Measurements from ENCODE around the gene TRIO.

TRIO gene

GRCh38 chr5:14380712-14381111 lies 237.6 kb downstream of the TRIO start (continued):
- TF ChIP-seq ZNF449 (tag by site-specific recombination; IDR thresholded peaks at IDR 0.05) (no peak), ZNF558 (tag by site-specific recombination; IDR thresholded peaks at IDR 0.05) (no peak), ZNF639 (tag by site-specific recombination; IDR thresholded peaks at IDR 0.05) (no peak)

GRCh38 chr5:14382640-14383039 lies 239.5 kb downstream of the TRIO start:
- H3K4me1 ChIP-seq (ENCODE audit: control insufficient read depth, insufficient read depth, low read length), result no peaks in the 10 kb centered on the region
- POLR2A ChIA-PET, result no interaction called here
- no peak overlapping the region for H3K4me3 ChIP-seq (ENCODE audit: low read depth, low read length)
- no peak overlapping the region for H3K27ac ChIP-seq (ENCODE audit: extremely low read depth, low read depth, low read length)
- H3K9me3 ChIP-seq (ENCODE audit: control insufficient read depth, insufficient read depth, low read depth, low read length), result no peaks in the 10 kb centered on the region
- peaks cover 53 to 80% of the 10 kb centered on the region in 2 experiments for H3K36me3 ChIP-seq (ENCODE audit: control insufficient read depth in 2 of 2, insufficient read depth in 1 of 2, low read length in 2 of 2)
- CTCF ChIA-PET, result interaction anchor here (0.8 to 1.5 kb wide), 2 partner anchors 9 to 18 kb away, joined by 3 to 4 read pairs; no protein-coding TSS in a partner anchor
- TF ChIP-seq RBAK (tag by site-specific recombination; IDR thresholded peaks at IDR 0.05) (no peak), ZIC2 (tag by site-specific recombination; IDR thresholded peaks at IDR 0.05) (no peak), ZNF580 (tag by site-specific recombination; IDR thresholded peaks at IDR 0.05) (no peak), ZNF354C (tag by site-specific recombination; IDR thresholded peaks at IDR 0.05; ENCODE audit: borderline replicate concordance, low read depth) (no peak), ZNF148 (tag by site-specific recombination; IDR thresholded peaks at IDR 0.05; ENCODE audit: borderline replicate concordance) (no peak)

- H3K27ac ChIP-seq (ENCODE audit: extremely low read depth, low read depth, low read length), result no peak overlapping the region
- CTCF ChIA-PET, result interaction anchor here (0.7 to 1.5 kb wide), 3 partner anchors 19 to 265 kb away, joined by 3 to 4 read pairs (median 4); no protein-coding TSS in a partner anchor
- peaks cover 48 to 81% of the 10 kb centered on the region in 2 experiments for H3K36me3 ChIP-seq (ENCODE audit: control insufficient read depth in 2 of 2, insufficient read depth in 1 of 2, low read length in 2 of 2)
- H3K4me1 ChIP-seq (ENCODE audit: control insufficient read depth, insufficient read depth, low read length), result no peaks in the 10 kb centered on the region
- no peaks in the 10 kb centered on the region for H3K9me3 ChIP-seq (ENCODE audit: control insufficient read depth, insufficient read depth, low read depth, low read length)
- POLR2A ChIA-PET, result no interaction called here
- no peak overlapping the region for H3K4me3 ChIP-seq (ENCODE audit: low read depth, low read length)
- TF ChIP-seq ZNF501 (tag by site-specific recombination; IDR thresholded peaks at IDR 0.05), result no peak
- no peak for TF ChIP-seq ZNF580 (tag by site-specific recombination; IDR thresholded peaks at IDR 0.05)
- no peak for TF ChIP-seq GLI4 (tag by site-specific recombination; IDR thresholded peaks at IDR 0.05)
- no peak for TF ChIP-seq ZNF302 (tag by site-specific recombination; IDR thresholded peaks at IDR 0.05; ENCODE audit: low read depth)
- TF ChIP-seq FEZF1 (tag by site-specific recombination; IDR thresholded peaks at IDR 0.05), result no peak
- TF ChIP-seq RBAK (tag by site-specific recombination; IDR thresholded peaks at IDR 0.05), result no peak
- no peak for TF ChIP-seq MEIS1 (CRISPR knock-in tag; IDR thresholded peaks at IDR 0.05; ENCODE audit: borderline replicate concordance)
- no peak for TF ChIP-seq PRDM2 (tag by site-specific recombination; IDR thresholded peaks at IDR 0.05; ENCODE audit: borderline replicate concordance)
- no peak for TF ChIP-seq ZBTB11 (tag by site-specific recombination; conservative IDR thresholded peaks at IDR 0.05; ENCODE audit: low read depth)
Measured at GRCh38 chr5:14383923-14384322, 240.8 kb downstream of the TRIO start.
